HT-29 (cell line): ENCODE results near the gene KIAA1328. TPM values are rescaled to one million over a fixed set of nuclear protein-coding genes. Genes with fewer than 3 reads are reported as not detected.

ENCODE experiments used
- DNase-seq: peaks from one replicate; pipeline ENCODE4 v3.0.0-alpha.2; 2015; ENCODE audit warnings: low spot score
- total RNA-seq: library from RNA; depleted of rRNA; stranded (reverse); fragments of >200 nt; shearing (Covaris generic); gene quantifications from 2 replicates; pipeline ENCODE4 v1.2.3, GENCODE V29; 2014

The KIAA1328 gene
- total RNA-seq, 1 experiment from 2014 or later = 1.8 TPM

DNA sequence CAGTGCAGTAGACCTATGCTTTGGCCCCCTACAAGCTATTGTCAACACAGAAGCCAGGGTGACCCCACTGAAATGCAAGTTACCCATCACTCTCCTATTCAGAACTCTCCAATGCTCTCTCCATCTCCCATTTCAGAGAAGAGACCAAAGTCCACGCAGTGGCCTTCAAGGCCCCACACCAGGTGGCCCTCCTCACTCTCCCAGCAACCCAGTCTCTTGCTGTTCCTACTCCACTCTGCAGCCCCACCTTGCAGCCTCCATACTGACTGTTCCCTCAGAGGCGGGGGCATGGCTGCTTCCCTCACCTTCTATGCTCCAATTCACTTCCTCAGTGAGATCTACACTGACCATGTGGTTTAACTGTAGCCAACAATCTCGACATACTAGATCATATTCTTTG, 423.4 kb downstream of the KIAA1328 start:
- DNase-seq = no peak

GRCh38 chr18:37252854-37253393, 424.0 kb downstream of the KIAA1328 start:
- no peak for DNase-seq

DNA sequence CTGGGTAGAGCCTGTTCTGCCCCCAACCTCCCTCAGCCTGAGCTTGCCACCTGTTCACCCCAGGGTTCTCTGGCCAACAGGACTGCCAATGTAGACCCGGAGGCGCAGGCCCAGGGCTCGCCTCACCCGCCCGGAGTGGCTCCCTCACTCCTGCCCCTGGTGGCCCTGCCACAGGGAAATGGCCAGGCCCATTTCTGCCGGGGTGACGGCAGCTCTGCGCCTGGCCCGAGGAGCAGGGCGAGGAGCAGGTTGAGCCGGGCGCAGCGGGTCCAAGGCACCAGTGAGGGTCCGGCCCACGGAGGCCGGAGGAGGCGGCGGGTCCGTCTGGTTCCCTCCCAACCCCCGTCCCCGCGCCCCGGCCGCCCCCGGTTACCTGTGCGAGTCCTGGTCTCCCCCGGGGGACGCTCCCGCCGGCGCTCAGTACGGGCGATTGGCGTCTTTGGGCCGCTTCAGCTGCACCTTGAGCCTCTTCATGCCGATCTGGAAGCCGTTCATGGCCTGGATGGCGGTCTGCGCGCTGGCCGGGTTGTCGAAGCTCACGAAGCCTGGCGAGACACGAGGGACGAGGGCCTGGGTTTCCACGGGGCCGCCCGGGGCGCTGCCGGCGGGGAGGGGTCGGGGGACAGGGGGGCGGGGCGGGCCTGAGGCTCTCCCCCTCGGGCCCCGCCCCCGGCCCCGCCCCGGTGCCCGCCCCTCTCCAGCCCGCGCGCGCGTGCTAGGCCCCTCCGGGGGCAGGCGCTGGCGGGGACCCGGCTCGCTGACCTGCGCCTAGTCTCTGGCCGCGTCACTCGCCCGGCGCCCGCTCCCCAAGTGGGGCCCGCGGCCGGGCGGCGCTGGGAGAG, 424.7 kb downstream of the KIAA1328 start:
- no peak for DNase-seq

- no peak for DNase-seq
These were observed 425.4 kb downstream of the KIAA1328 start for GRCh38 chr18:37254236-37254754.

DNA sequence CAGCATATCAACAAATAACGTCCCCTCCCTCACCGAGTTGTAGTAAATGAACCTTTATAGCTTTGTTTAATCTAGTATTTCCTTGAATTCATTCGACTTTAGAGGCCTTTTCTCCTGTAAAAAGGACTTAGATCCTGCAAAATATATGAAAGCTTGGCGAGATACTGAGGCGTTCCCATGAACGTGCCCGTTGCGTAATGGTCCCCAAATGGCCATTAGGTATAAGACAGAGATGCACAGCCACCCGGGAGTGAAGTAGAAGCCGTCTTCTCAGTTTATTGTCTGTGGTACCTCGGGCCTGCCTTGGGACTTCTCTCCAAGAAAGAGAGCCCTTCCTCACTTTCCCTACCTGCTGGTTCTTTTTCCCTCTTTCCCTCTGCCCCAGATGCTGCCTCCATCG, 426.0 kb downstream of the KIAA1328 start:
- no peak for DNase-seq

DNA sequence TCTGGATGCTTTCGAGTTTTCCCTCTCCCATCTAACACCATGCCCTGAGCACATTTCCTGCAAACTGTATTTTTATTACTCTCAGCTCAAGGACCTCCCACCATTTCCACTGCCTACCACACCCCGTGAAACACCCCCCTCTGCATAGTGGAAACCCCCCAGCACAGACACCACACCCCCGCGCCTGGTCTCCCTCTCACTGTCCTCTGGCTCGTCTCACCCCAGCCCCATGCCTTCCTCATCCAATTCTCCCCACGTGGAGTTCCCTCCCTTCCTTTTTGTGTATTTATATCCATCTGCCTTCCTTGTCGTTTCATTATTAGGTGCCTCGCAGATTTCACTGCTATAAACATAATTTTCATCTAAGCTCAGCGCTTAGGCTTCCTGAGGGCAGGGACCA, 429.2 kb downstream of the KIAA1328 start:
- no peak for DNase-seq

GRCh38 chr18:37258819-37259218, 429.9 kb downstream of the KIAA1328 start:
- no peak for DNase-seq

- no peak for DNase-seq
These were observed 430.8 kb downstream of the KIAA1328 start for GRCh38 chr18:37259711-37260110.

- DNase-seq = no peak
These were observed 431.6 kb downstream of the KIAA1328 start for GRCh38 chr18:37260367-37261093.

GRCh38 chr18:37261246-37261840, 432.4 kb downstream of the KIAA1328 start:
- no peak for DNase-seq

DNA sequence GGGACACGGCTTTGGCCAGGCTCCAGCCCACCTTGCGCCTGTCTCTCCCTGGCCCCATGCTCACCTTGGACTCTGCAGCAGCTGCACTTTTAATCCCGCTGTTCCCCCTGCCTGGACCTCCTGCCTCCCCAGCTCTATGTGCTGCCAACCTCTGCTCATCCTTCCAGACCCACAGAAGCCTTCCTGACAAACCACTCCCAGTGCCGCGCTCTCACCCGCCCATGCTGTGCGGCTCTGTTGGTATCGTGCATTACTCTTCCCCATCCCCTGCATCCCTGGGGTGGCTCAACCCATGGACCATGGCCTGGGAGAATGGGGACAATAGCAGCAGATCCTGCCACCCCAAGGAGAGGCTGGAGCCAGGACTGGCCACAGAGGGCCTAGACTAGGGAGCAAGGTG, 433.1 kb downstream of the KIAA1328 start:
- no peak for DNase-seq

DNA sequence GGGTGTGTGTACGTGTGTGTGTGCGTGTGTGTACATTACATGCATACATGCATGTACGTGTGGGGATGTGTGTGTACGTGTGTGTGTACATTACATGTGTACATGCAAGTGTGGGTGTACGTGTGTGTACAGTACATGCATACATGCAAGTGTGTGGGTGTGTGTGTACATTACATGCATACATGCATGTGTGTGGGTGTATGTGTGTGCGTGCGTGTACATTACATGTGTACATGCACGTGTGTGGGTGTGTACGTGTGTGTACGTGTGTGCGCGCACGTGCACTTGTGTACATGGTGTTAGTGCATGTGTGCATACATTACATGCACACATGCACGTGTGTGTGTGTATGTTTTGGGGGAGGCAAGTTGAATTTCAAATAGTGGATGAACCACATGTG, 436.0 kb downstream of the KIAA1328 start:
- no peak for DNase-seq

DNA sequence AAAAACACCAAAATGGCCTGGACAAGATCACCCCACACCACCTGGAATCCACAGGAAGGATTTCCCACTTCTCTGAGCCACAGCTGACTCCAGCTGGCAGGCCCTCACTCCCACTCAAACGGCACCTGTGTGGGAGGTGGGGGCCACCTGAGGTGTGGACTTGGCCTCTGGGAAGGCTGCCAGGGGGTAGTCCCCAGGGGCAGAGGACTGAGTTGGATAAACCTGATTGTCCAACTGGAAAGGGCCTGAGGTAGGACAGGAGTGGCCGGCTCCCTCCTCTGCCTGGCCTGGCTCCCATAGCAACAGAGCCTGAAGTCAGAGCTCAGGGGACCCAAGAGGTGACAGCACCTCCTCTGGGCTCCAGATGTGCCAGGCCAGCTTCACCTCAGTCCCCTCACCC, 436.5 kb downstream of the KIAA1328 start:
- no peak for DNase-seq

DNA sequence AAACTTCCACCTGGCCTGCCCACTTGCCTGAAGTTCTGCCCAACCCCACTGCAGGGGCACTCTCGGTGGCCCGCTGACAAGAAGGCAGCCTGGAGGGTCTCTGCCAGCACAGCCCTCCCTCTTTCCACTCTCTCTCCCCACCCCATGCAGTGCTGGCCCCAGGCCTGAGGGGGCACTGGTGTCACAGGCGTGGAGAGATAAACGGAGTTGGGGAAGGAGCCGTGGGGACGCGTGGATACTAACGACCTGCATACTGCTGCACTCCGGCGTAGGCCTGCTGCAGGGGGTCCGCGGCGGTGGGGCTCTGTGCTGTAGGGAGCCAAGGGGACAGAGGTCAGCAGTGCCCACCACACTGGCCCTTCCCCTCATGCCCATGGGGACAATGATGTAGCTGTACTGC, 437.4 kb downstream of the KIAA1328 start:
- no peak for DNase-seq

DNA sequence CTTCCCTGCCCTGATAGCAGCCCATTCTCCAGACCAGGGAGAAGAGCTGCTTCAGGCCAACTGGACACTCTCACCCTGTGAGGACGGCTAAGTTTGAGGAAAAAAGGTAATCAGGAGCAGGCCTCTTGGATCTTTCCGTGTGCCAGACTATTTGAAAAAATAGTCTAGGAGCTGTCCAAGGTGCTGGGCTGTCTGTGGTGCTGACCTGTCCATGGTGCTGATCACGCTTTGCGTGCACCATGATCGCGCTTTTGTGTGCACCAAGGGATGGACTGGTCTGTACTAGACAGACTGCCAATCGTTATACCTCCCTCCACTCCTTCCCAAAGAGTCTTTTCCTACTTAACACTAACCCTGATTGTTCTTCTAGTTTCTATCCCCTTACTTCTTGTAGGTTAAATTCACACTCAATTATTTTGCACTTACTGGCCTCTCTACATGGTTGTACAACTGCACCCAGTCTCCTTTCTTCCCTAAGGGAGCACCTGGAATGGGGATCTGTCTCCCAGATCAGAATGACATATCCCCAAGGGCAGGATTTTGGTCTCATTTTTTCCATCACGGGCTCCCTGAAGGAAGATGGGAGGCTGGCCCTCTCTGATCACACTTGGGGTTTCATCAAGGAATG, 441.2 kb downstream of the KIAA1328 start:
- DNase-seq = peak; percentile 21

- DNase-seq = no peak
These were observed 441.7 kb downstream of the KIAA1328 start for GRCh38 chr18:37270666-37271052.

DNA sequence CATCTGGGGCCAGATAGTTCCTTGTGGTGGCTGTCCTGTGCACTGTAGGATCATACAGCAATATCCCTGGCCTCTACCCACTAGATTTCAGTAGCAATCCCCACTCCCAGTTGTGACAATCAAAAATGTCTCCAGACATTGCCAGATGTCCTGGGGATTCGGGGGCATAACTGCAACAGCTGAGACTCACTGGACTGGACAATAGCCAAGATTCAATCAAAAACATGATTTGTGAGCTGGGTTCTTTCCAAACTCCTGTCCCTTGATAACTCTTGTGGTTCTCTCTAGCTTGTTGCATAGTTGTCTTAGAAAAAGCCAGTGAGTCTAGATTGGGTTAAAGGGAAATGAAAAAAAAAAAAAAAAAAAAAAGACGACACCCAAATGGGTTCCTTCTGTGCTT, 443.3 kb downstream of the KIAA1328 start:
- no peak for DNase-seq

DNA sequence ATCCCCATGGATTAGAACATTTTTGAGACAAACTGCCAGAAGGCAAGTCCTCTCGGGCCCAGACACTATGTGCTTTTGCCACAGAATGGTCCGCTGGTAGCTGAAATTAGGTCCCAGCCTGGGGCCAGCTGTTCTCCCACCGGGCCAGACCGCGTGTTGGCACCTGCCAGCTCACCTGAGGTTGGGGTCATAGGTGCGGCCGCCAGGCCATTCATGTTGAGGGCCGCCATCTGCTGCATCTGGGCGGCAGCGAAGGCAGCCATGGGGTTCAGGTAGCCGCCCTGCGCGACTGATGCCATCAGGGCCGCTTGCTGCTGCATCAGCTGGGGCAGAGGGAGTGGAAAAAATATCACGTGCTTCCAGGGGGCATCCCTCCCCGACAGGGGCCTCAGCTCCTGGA, 443.9 kb downstream of the KIAA1328 start:
- no peak for DNase-seq

DNA sequence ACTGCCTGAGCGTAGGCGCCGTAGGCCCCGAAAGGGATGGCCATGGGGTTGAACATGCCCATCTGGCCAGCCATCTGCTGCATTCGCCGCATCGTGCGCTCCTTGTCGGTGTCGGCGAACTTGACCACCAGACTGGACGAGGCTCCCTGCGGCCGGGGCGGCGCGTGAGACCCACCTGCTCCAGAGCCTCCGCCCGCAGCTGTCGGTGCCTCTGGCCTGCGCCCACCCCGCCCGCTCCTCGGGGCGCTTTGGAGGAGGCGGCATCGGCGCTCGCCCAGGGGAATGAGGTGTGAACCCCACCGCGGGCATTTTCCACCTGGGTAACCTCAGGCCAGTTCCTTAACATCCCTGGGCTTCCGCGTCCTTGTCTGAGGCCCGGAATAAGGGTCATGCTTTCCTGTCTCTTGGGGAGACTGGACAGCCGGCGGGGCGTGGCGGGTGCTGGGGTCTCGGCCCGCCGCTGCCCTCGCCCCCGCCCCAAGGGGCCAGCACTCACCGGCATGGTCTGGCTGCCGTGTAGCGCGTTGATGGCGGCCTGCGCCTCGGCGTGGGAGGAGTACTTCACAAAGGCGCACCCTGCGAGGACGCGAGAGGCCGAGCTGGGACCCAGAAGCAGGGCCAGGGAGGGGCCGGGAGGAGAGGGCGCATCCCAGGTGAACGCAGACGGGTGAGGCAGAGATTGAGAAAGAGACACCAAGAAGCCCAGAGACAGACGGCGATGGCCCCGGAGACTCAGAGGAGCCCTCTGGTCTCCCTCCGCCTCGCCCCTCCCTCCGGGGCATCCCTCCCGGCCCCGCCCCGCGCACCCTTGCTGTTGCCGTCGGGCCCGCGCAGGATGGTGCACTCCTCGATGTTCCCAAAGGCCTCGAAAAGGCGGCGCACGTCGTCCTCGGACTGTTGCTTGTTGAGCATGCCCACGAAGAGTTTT, 445.6 kb downstream of the KIAA1328 start:
- no peak for DNase-seq

GRCh38 chr18:37275237-37275741, 446.4 kb downstream of the KIAA1328 start:
- DNase-seq = no peak
